K562 (cell line): ENCODE results near the gene EFR3B. TPM values are rescaled to one million over a fixed set of nuclear protein-coding genes. Genes with fewer than 3 reads are reported as not detected.

Source experiments
- ATAC-seq: fragments of 200-7000 bp; cut with Tn5 transposase; 3 replicates; pipeline ENCODE4 v1.9.1; 2020; ENCODE audit warnings: moderate library complexity
- BruUV-seq: library from RNA; stranded (reverse); fragments of 400-500 nt; replicated peaks from 2 replicates; lab custom pipeline; 2021; lab: Mats Ljungman, UMichigan
- CTCF ChIA-PET: fragments of 300-600 bp; formaldehyde crosslinking; extraction: SDS; loops from one replicate; lab custom pipeline; 2021; ENCODE audit warnings: low intra/inter-chr PET ratio; lab: Yijun Ruan, JAX
- POLR2A ChIA-PET: fragments of 300-600, 350-650 bp; sonication (Branson Sonifier 250); formaldehyde crosslinking; extraction: SDS; loops from one replicate; lab custom pipeline; 2021; ENCODE audit warnings: antibody characterized with exemption, inconsistent platforms; lab: Yijun Ruan, JAX
- DNase-seq, 4 experiments: peaks; one replicate each; pipeline versions ENCODE4 v3.0.0 to v3.0.0-alpha.2; 2011 to 2018; ENCODE audit warnings: low spot score in 3 of 4, mixed read lengths in 3 of 4; ENCODE audit errors: extremely low read depth in 1 of 4
- FAIRE-seq: peaks from 2 replicates; lab custom pipeline; 2011; peaks lifted over from hg19 to GRCh38; lab: Jason Lieb, UNC
- H2AFZ ChIP-seq: 2 replicates; pipeline ENCODE4 v1.6.0; 2011; ENCODE audit warnings: low read depth, low read length, control low read depth, inconsistent platforms
- H3K27ac ChIP-seq: fragments of 200-600 bp; 3 replicates; pipeline ENCODE4 v1.8.0; 2011; ENCODE audit warnings: low read depth, mild to moderate bottlenecking, control low read depth, inconsistent platforms, low read length, moderate library complexity, mixed read lengths; ENCODE audit errors: extremely low read depth
- H3K27me3 ChIP-seq, 2 experiments: fragments of 300-600 bp in 1 of 2; 2 replicates in 1 of 2; 3 replicates in 1 of 2; pipeline versions ENCODE4 v1.6.0 to v1.8.0; 2011; ENCODE audit warnings: inconsistent platforms in 2 of 2, low read length in 2 of 2, mild to moderate bottlenecking in 1 of 2, mixed read lengths in 1 of 2, moderate library complexity in 1 of 2; ENCODE audit not compliant: control insufficient read depth in 2 of 2, insufficient read depth in 2 of 2
- H3K36me3 ChIP-seq: fragments of 300-600 bp; 3 replicates; pipeline ENCODE4 v1.8.0; 2011; ENCODE audit warnings: mild to moderate bottlenecking, low read length, inconsistent platforms; ENCODE audit not compliant: control insufficient read depth, insufficient read depth
- H3K4me1 ChIP-seq, 2 experiments: fragments of 200-600 bp in 1 of 2; replicated peaks in 1 of 2; 2 replicates in 1 of 2; 3 replicates in 1 of 2; pipeline versions ENCODE4 v1.5.1 to v1.8.0; 2011; ENCODE audit warnings: inconsistent platforms in 2 of 2, low read length in 2 of 2, mild to moderate bottlenecking in 1 of 2, mixed read lengths in 1 of 2, moderate library complexity in 1 of 2; ENCODE audit not compliant: control insufficient read depth in 2 of 2, insufficient read depth in 2 of 2
- H3K4me2 ChIP-seq: 2 replicates; pipeline ENCODE4 v1.6.1; 2011; ENCODE audit warnings: low read length, control low read depth, inconsistent platforms, mixed read lengths; ENCODE audit not compliant: insufficient read depth
- H3K4me3 ChIP-seq: fragments of 200-600 bp; sonication (generic), shearing (Covaris generic); 2 replicates; pipeline ENCODE4 v1.5.1; 2016; ENCODE audit warnings: control low read depth, inconsistent platforms
- H3K79me2 ChIP-seq: fragments of 200-600 bp; 3 replicates; pipeline ENCODE4 v1.8.0; 2011; ENCODE audit warnings: low read length, inconsistent platforms; ENCODE audit not compliant: control insufficient read depth, insufficient read depth
- H3K9ac ChIP-seq, 2 experiments: 2 replicates each; pipeline versions ENCODE4 v1.6.0 to v1.6.1; 2011; ENCODE audit warnings: low read depth in 2 of 2, low read length in 2 of 2, control low read depth in 1 of 2, inconsistent platforms in 1 of 2, mild to moderate bottlenecking in 1 of 2, mixed read lengths in 1 of 2; ENCODE audit not compliant: insufficient read depth in 1 of 2
- H3K9me1 ChIP-seq: one replicate; pipeline ENCODE4 v1.6.0; 2011; ENCODE audit warnings: inconsistent platforms, mild to moderate bottlenecking, low read length, moderate library complexity; ENCODE audit not compliant: control insufficient read depth, insufficient read depth
- H3K9me3 ChIP-seq: replicated peaks from 2 replicates; pipeline ENCODE4 v1.5.1; 2011; ENCODE audit warnings: low read depth, low read length, inconsistent platforms; ENCODE audit not compliant: control insufficient read depth, insufficient read depth
- H4K20me1 ChIP-seq: replicated peaks from 2 replicates; pipeline ENCODE4 v1.6.1; 2011; ENCODE audit warnings: low read length, inconsistent platforms, mixed read lengths; ENCODE audit not compliant: control insufficient read depth, insufficient read depth
- ARID4B ChIP-seq: sonication (generic); formaldehyde crosslinking; IDR thresholded peaks from 2 replicates; pipeline ENCODE4 v1.8.0; 2022; ENCODE audit warnings: mild to moderate bottlenecking, missing genetic modification reagents
- EZH2 ChIP-seq: IDR thresholded peaks from 2 replicates; pipeline ENCODE4 v1.6.1; 2012; ENCODE audit warnings: low read depth, mild to moderate bottlenecking, inconsistent platforms, low read length, borderline replicate concordance
- HIVEP1 ChIP-seq: fragments of 250-450 bp; sonication (Bioruptor Pico); IDR thresholded peaks from 2 replicates; pipeline ENCODE4 v1.4.0; 2020; ENCODE audit warnings: mild to moderate bottlenecking
- NFXL1 ChIP-seq: fragments of 450-650 bp; formaldehyde crosslinking; IDR thresholded peaks from 2 replicates; pipeline ENCODE4 v1.4.0; 2021; ENCODE audit warnings: mild to moderate bottlenecking
- OTX1 ChIP-seq: fragments of 450-650 bp; formaldehyde crosslinking; IDR thresholded peaks from 2 replicates; pipeline ENCODE4 v1.4.0; 2022; ENCODE audit warnings: mild to moderate bottlenecking
- SMARCE1 ChIP-seq: fragments of 450-650 bp; IDR thresholded peaks from 2 replicates; pipeline ENCODE4 v1.7.1; 2016; ENCODE audit warnings: mild to moderate bottlenecking
- SREBF1 ChIP-seq: fragments of 150-350 bp; IDR thresholded peaks from 2 replicates; pipeline ENCODE4 v1.6.1; 2014; ENCODE audit warnings: antibody characterized with exemption, low read depth, low read length, borderline replicate concordance
- SUPT5H ChIP-seq: fragments of 450-650 bp; IDR thresholded peaks from 2 replicates; pipeline ENCODE4 v1.6.1; 2016
- TFAP4 ChIP-seq: sonication (generic); formaldehyde crosslinking; IDR thresholded peaks from 2 replicates; pipeline ENCODE4 v1.8.0; 2022; ENCODE audit warnings: missing genetic modification reagents, mild to moderate bottlenecking, moderate library complexity, borderline replicate concordance
- TGIF2 ChIP-seq: sonication (generic); formaldehyde crosslinking; IDR thresholded peaks from 2 replicates; pipeline ENCODE4 v1.8.1; 2022; ENCODE audit warnings: mild to moderate bottlenecking, missing genetic modification reagents, moderate library complexity
- TRIM25 ChIP-seq: fragments of 450-650 bp; IDR thresholded peaks from 2 replicates; pipeline ENCODE4 v1.7.0; 2016; ENCODE audit warnings: borderline replicate concordance
- ZC3H8 ChIP-seq: fragments of 450-650 bp; IDR thresholded peaks from 2 replicates; pipeline ENCODE4 v1.6.1; 2017
- ZNF146 ChIP-seq: IDR thresholded peaks from one replicate; pipeline ENCODE4 v1.6.1; 2018; ENCODE audit warnings: missing compliant biosample characterization; ENCODE audit not compliant: unreplicated experiment
- WGBS: fragments of 100-300 bp; shearing (Covaris generic); methylation state at CpG from one replicate; pipeline ENCODE4 v1.1.6; 2016; ENCODE audit warnings: low coverage, mixed read lengths; ENCODE audit not compliant: insufficient coverage; ENCODE audit errors: missing lambda C conversion rate; 5-methylcytosine and 5-hydroxymethylcytosine counted together
- in situ Hi-C: fragments of 300-500 bp; cut with MboI; formaldehyde crosslinking; loops from 4 replicates; pipeline ENCODE4 v1.15.0; 2018; ENCODE audit warnings: inconsistent platforms, mixed read lengths
- intact Hi-C: fragments of 100-400 bp; cut with micrococcal nuclease; formaldehyde crosslinking; loops from 2 replicates; pipeline ENCODE4 v1.14.2; 2022
- polyA plus RNA-seq, 8 experiments: library from polyadenylated mRNA; depleted of rRNA in 4 of 8; stranded (reverse) in 5 of 8; unstranded in 3 of 8; fragments of >200 nt; fragmentation: Nextera tagmentation in 2 of 8; fragmentation: Illumina TruSeq in 1 of 8; extraction: Ambion mirVana in 2 of 8; extraction: Trizol in 1 of 8; gene quantifications; 2 replicates each; pipeline versions ENCODE4 v1.2.1 to v1.2.3, GENCODE V29; 2011 to 2014; ENCODE audit warnings: inconsistent platforms in 1 of 8, missing spikeins in 1 of 8
- total RNA-seq, 7 experiments: library from RNA; depleted of rRNA in 6 of 7; stranded (reverse); fragments of >200 nt in 6 of 7; fragmentation: Illumina TruSeq in 2 of 7; extraction: Trizol in 2 of 7; gene quantifications; 2 replicates each; pipeline versions ENCODE4 v1.2.1 to v1.2.3, GENCODE V29; 2011 to 2021; ENCODE audit warnings: low replicate concordance in 1 of 7

Gene EFR3B
- total and polyA plus RNA-seq, 9 of the 15 experiments (the other 6 are each of a cell fraction or from before 2014, with no cell fraction given), result not detected

- intact Hi-C loops (loop anchor here (10.0 kb wide), 1 partner anchor 210 kb away; no protein-coding TSS in a partner anchor), in situ Hi-C loops (no loop called here)
- H3K27me3 ChIP-seq, result peaks cover 33 to 45% of the 10 kb centered on the region in 2 experiments
Measured at GRCh38 chr2:25164561-25164960, 122.7 kb downstream of the EFR3B start.

More at GRCh38 chr2:25164561-25164960, 122.7 kb downstream of the EFR3B start:
- no peak overlapping the region for H3K4me3 ChIP-seq
- no peak overlapping the region for H3K27ac ChIP-seq
- WGBS, result 2% methylated on average over 8 of the region's 8 CpGs
- no peak overlapping the region for H3K4me2 ChIP-seq
- peaks cover 3 to 16% of the 10 kb centered on the region in 2 experiments; a peak in 3 of 5 replicates for H3K4me1 ChIP-seq
- no peaks in the 10 kb centered on the region for H3K9me1 ChIP-seq
- no peaks in the 10 kb centered on the region for H3K9me3 ChIP-seq
- H2AFZ ChIP-seq, result no peak overlapping the region
- H3K79me2 ChIP-seq, result no peaks in the 10 kb centered on the region
- DNase-seq, result no peak
- TF ChIP-seq ZNF146 (no peak), SMARCE1 (no peak), TGIF2 (no peak), EZH2 (no peak), SREBF1 (no peak), ARID4B (no peak), TRIM25 (no peak), OTX1 (no peak), TFAP4 (no peak), SUPT5H (no peak), HIVEP1 (CRISPR knock-in tag) (no peak), NFXL1 (CRISPR knock-in tag) (no peak), ZC3H8 (no peak)
- ChIA-PET POLR2A (interaction anchor here (0.7 kb wide), 2 partner anchors 12 to 86 kb away, joined by 3 to 5 read pairs; no protein-coding TSS in a partner anchor), CTCF (interaction anchor here (0.6 kb wide), 1 partner anchor 259 kb away, joined by 3 read pairs; no protein-coding TSS in a partner anchor)
- no TSS peak for BruUV-seq
- ATAC-seq, result no peak
- no peak overlapping the region; a peak in 1 of 4 replicates for H3K9ac ChIP-seq
- peaks cover under 1% of the 10 kb centered on the region; the same call in 1 of the 2 replicates for H4K20me1 ChIP-seq
- no peaks in the 10 kb centered on the region for H3K36me3 ChIP-seq
- no peak for FAIRE-seq
